Measurements from ENCODE around the gene PRR5. TPM values are rescaled to one million over a fixed set of nuclear protein-coding genes. Genes with fewer than 3 reads are reported as not detected.

The PRR5 gene
- total RNA-seq, 1 experiment from 2014 or later: 26.9 TPM

- Histone ChIP-seq H2AFZ (ENCODE audit: low read depth, low read length, poor library complexity, severe bottlenecking) (no peak overlapping the region), H3K27me3 (ENCODE audit: insufficient read depth, low read length) (peaks cover 2% of the 10 kb centered on the region; the same call in 1 of the 2 replicates), H3K4me2 (ENCODE audit: low read length) (no peak overlapping the region), H3K4me3 (replicated peaks in 1 of 2; ENCODE audit: low read depth in 1 of 2, low read length in 2 of 2) (no peak overlapping the region), H3K27ac (ENCODE audit: low read depth, low read length) (no peak overlapping the region), H3K4me1 (ENCODE audit: control insufficient read depth in 1 of 2, insufficient read depth in 2 of 2, low read length in 2 of 2) (peaks cover 8 to 15% of the 10 kb centered on the region in 2 experiments), H3K9ac (ENCODE audit: low read length) (no peak overlapping the region), H3K9me2 (ENCODE audit: insufficient read depth) (no peaks in the 10 kb centered on the region), H3K79me2 (ENCODE audit: insufficient read depth, low read length) (no peaks in the 10 kb centered on the region), H3K36me3 (ENCODE audit: control insufficient read depth in 1 of 2, insufficient read depth in 2 of 2, low read length in 2 of 2) (no peaks in the 10 kb centered on the region), H4K20me1 (ENCODE audit: insufficient read depth) (no peaks in the 10 kb centered on the region), H3K9me3 (ENCODE audit: control insufficient read depth in 1 of 2, insufficient read depth in 1 of 2, low read depth in 1 of 2, low read length in 2 of 2) (no peaks in the 10 kb centered on the region)
- DNase-seq (ENCODE audit: low read depth, low spot score) (no peak), ATAC-seq (no peak)
- TF ChIP-seq, protein P1, sequence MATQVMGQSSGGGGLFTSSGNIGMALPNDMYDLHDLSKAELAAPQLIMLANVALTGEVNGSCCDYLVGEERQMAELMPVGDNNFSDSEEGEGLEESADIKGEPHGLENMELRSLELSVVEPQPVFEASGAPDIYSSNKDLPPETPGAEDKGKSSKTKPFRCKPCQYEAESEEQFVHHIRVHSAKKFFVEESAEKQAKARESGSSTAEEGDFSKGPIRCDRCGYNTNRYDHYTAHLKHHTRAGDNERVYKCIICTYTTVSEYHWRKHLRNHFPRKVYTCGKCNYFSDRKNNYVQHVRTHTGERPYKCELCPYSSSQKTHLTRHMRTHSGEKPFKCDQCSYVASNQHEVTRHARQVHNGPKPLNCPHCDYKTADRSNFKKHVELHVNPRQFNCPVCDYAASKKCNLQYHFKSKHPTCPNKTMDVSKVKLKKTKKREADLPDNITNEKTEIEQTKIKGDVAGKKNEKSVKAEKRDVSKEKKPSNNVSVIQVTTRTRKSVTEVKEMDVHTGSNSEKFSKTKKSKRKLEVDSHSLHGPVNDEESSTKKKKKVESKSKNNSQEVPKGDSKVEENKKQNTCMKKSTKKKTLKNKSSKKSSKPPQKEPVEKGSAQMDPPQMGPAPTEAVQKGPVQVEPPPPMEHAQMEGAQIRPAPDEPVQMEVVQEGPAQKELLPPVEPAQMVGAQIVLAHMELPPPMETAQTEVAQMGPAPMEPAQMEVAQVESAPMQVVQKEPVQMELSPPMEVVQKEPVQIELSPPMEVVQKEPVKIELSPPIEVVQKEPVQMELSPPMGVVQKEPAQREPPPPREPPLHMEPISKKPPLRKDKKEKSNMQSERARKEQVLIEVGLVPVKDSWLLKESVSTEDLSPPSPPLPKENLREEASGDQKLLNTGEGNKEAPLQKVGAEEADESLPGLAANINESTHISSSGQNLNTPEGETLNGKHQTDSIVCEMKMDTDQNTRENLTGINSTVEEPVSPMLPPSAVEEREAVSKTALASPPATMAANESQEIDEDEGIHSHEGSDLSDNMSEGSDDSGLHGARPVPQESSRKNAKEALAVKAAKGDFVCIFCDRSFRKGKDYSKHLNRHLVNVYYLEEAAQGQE (IDR thresholded peaks at IDR 0.05; ENCODE audit: low read depth): no peak
- no peak for TF ChIP-seq SP1 (IDR thresholded peaks at IDR 0.05; ENCODE audit: low read depth)
- TF ChIP-seq, protein P2, sequence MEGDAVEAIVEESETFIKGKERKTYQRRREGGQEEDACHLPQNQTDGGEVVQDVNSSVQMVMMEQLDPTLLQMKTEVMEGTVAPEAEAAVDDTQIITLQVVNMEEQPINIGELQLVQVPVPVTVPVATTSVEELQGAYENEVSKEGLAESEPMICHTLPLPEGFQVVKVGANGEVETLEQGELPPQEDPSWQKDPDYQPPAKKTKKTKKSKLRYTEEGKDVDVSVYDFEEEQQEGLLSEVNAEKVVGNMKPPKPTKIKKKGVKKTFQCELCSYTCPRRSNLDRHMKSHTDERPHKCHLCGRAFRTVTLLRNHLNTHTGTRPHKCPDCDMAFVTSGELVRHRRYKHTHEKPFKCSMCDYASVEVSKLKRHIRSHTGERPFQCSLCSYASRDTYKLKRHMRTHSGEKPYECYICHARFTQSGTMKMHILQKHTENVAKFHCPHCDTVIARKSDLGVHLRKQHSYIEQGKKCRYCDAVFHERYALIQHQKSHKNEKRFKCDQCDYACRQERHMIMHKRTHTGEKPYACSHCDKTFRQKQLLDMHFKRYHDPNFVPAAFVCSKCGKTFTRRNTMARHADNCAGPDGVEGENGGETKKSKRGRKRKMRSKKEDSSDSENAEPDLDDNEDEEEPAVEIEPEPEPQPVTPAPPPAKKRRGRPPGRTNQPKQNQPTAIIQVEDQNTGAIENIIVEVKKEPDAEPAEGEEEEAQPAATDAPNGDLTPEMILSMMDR (IDR thresholded peaks at IDR 0.05 in 2 of 3, conservative IDR thresholded peaks at IDR 0.05 in 1 of 3; ENCODE audit: borderline replicate concordance in 1 of 3, insufficient read depth in 1 of 3, low read depth in 2 of 3, low read length in 2 of 3): no peak
- no peak for TF ChIP-seq EGR1 (IDR thresholded peaks at IDR 0.05; ENCODE audit: low read depth)
- TF ChIP-seq YY1 (IDR thresholded peaks at IDR 0.05; ENCODE audit: extremely low read depth, insufficient replicate concordance, low read depth, low read length): no peak
- BruUV-seq (replicated peaks): no TSS peak
- RAD21 ChIA-PET (ENCODE audit: low non-redundant PET in 1 of 2, low total read pairs in 2 of 2, uncharacterized antibody in 2 of 2, unreplicated experiment in 2 of 2): no interaction called here
- CTCF ChIA-PET: no interaction called here
- intact Hi-C loops (cut with micrococcal nuclease): no loop called here
- POLR2A ChIA-PET: no interaction called here
Observed at GRCh38 chr22:44672632-44673031, 29.4 kb upstream of the PRR5 start.
